HCT116 (cell line): ENCODE measurements around the gene FREM3. TPM values are rescaled to one million over a fixed set of nuclear protein-coding genes. Genes with fewer than 3 reads are reported as not detected.

Experiments
- ATAC-seq: fragments of 200-7000 bp; cut with Tn5 transposase; 2 replicates; pipeline ENCODE4 v1.9.1; 2020; ENCODE audit warnings: mild to moderate bottlenecking, moderate library complexity
- BruUV-seq: library from RNA; stranded (reverse); fragments of 400-500 nt; replicated peaks from 2 replicates; lab custom pipeline; 2021; lab: Mats Ljungman, UMichigan
- CTCF ChIA-PET: fragments of 300-600 bp; sonication (Branson Sonifier 250); formaldehyde crosslinking; loops from one replicate; lab custom pipeline; 2021; ENCODE audit warnings: antibody characterized with exemption; lab: Charles Lee
- POLR2A ChIA-PET: fragments of 300-600, 350-600 bp; sonication (Branson Sonifier 250); formaldehyde crosslinking; loops from one replicate; lab custom pipeline; 2021; ENCODE audit warnings: antibody characterized with exemption; lab: Charles Lee
- RAD21 ChIA-PET, 2 experiments: fragments of 300-600 bp; sonication (Branson Sonifier 250); formaldehyde crosslinking; loops; one replicate each; lab custom pipeline; 2023; ENCODE audit warnings: low total read pairs in 2 of 2; ENCODE audit not compliant: uncharacterized antibody in 2 of 2, unreplicated experiment in 2 of 2, low non-redundant PET in 1 of 2; lab: Charles Lee
- DNase-seq: peaks from one replicate; pipeline ENCODE4 v3.0.0-alpha.2; 2010; ENCODE audit warnings: low read depth, low spot score
- H2AFZ ChIP-seq: fragments of 200-600 bp; shearing (Covaris generic), sonication (generic); 2 replicates; pipeline ENCODE4 v1.6.1; 2017; ENCODE audit warnings: low read depth, mixed run types, mixed read lengths, antibody characterized with exemption, low read length; ENCODE audit not compliant: poor library complexity, severe bottlenecking
- H3K27ac ChIP-seq: 2 replicates; pipeline ENCODE4 v1.5.1; 2012; ENCODE audit warnings: low read depth, low read length
- H3K27me3 ChIP-seq: fragments of 200-600 bp; sonication (generic); 2 replicates; pipeline ENCODE4 v1.6.1; 2016; ENCODE audit warnings: mixed run types, low read length, mixed read lengths; ENCODE audit not compliant: insufficient read depth
- H3K36me3 ChIP-seq, 2 experiments: fragments of 200-500 bp in 1 of 2; fragments of 200-600 bp in 1 of 2; sonication (Bioruptor generic) in 1 of 2; sonication (generic) in 1 of 2; 2 replicates each; pipeline versions ENCODE4 v1.5.1 to v1.6.1; 2014 to 2016; ENCODE audit warnings: low read length in 2 of 2, inconsistent platforms in 1 of 2, mixed read lengths in 1 of 2, mixed run types in 1 of 2; ENCODE audit not compliant: insufficient read depth in 2 of 2, control insufficient read depth in 1 of 2
- H3K4me1 ChIP-seq, 2 experiments: fragments of 200-600 bp in 1 of 2; sonication (generic) in 1 of 2; 2 replicates each; pipeline versions ENCODE4 v1.5.1 to v1.6.1; 2012 to 2017; ENCODE audit warnings: low read length in 2 of 2, inconsistent platforms in 1 of 2, mild to moderate bottlenecking in 1 of 2, mixed read lengths in 1 of 2, mixed run types in 1 of 2, moderate library complexity in 1 of 2; ENCODE audit not compliant: insufficient read depth in 2 of 2, control insufficient read depth in 1 of 2
- H3K4me2 ChIP-seq: fragments of 200-600 bp; sonication (generic); 2 replicates; pipeline ENCODE4 v1.6.1; 2017; ENCODE audit warnings: mixed run types, low read length, mixed read lengths
- H3K4me3 ChIP-seq, 2 experiments: fragments of 200-600 bp in 1 of 2; sonication (generic) in 1 of 2; replicated peaks in 1 of 2; 2 replicates each; pipeline ENCODE4 v1.5.1; 2011 to 2016; ENCODE audit warnings: low read length in 2 of 2, control low read depth in 1 of 2, low read depth in 1 of 2, mild to moderate bottlenecking in 1 of 2, mixed read lengths in 1 of 2, mixed run types in 1 of 2
- H3K79me2 ChIP-seq: fragments of 200-600 bp; sonication (generic); 2 replicates; pipeline ENCODE4 v1.6.1; 2017; ENCODE audit warnings: mild to moderate bottlenecking, mixed run types, low read length, moderate library complexity, mixed read lengths; ENCODE audit not compliant: insufficient read depth
- H3K9ac ChIP-seq: fragments of 200-600 bp; sonication (generic); 2 replicates; pipeline ENCODE4 v1.6.1; 2016; ENCODE audit warnings: low read length, mixed read lengths
- H3K9me2 ChIP-seq: fragments of 200-600 bp; sonication (generic), shearing (Covaris generic); 2 replicates; pipeline ENCODE4 v1.6.1; 2017; ENCODE audit warnings: mixed run types, mild to moderate bottlenecking, moderate library complexity; ENCODE audit not compliant: insufficient read depth
- H3K9me3 ChIP-seq, 2 experiments: fragments of 200-500 bp in 1 of 2; fragments of 200-600 bp in 1 of 2; sonication (Bioruptor generic) in 1 of 2; sonication (generic) in 1 of 2; 2 replicates each; pipeline ENCODE4 v1.6.1; 2014 to 2017; ENCODE audit warnings: low read length in 2 of 2, mixed read lengths in 2 of 2, inconsistent platforms in 1 of 2, low read depth in 1 of 2, mild to moderate bottlenecking in 1 of 2, mixed run types in 1 of 2, moderate library complexity in 1 of 2; ENCODE audit not compliant: control insufficient read depth in 1 of 2, insufficient read depth in 1 of 2
- H4K20me1 ChIP-seq: fragments of 200-600 bp; sonication (generic), shearing (Covaris generic); 2 replicates; pipeline ENCODE4 v1.6.1; 2017; ENCODE audit warnings: mixed run types, mild to moderate bottlenecking, moderate library complexity; ENCODE audit not compliant: insufficient read depth
- ATF3 ChIP-seq: IDR thresholded peaks from 2 replicates; pipeline ENCODE4 v1.6.1; 2012
- CBX3 ChIP-seq: IDR thresholded peaks from 2 replicates; pipeline ENCODE4 v1.6.1; 2012; ENCODE audit warnings: low read depth
- CEBPB ChIP-seq: IDR thresholded peaks from 2 replicates; pipeline ENCODE4 v1.6.1; 2012; ENCODE audit warnings: low read depth
- ELF1 ChIP-seq: IDR thresholded peaks from 2 replicates; pipeline ENCODE4 v1.6.1; 2012; ENCODE audit warnings: low read depth, borderline replicate concordance
- EZH2 ChIP-seq: fragments of 200-600 bp; sonication (generic); IDR thresholded peaks from 2 replicates; pipeline ENCODE4 v1.6.1; 2017; ENCODE audit warnings: antibody characterized with exemption, mixed run types
- EZH2phosphoT487 ChIP-seq: fragments of 200-600 bp; IDR thresholded peaks from 2 replicates; pipeline ENCODE4 v1.6.1; 2018; ENCODE audit warnings: antibody characterized with exemption, borderline replicate concordance
- JUND ChIP-seq: IDR thresholded peaks from 2 replicates; pipeline ENCODE4 v1.6.1; 2012
- POLR2AphosphoS5 ChIP-seq: IDR thresholded peaks from 2 replicates; pipeline ENCODE4 v1.6.1; 2011; ENCODE audit warnings: mild to moderate bottlenecking, low read depth, low read length, moderate library complexity
- RAD21 ChIP-seq: IDR thresholded peaks from 2 replicates; pipeline ENCODE4 v1.6.1; 2012; ENCODE audit warnings: low read depth, mild to moderate bottlenecking
- SIN3A ChIP-seq: IDR thresholded peaks from 2 replicates; pipeline ENCODE4 v1.6.1; 2012; ENCODE audit warnings: low read depth
- SP1 ChIP-seq: IDR thresholded peaks from 2 replicates; pipeline ENCODE4 v1.6.1; 2012; ENCODE audit warnings: low read depth
- SRF ChIP-seq: IDR thresholded peaks from 2 replicates; pipeline ENCODE4 v1.6.1; 2012; ENCODE audit warnings: low read depth
- TCF7L2 ChIP-seq: IDR thresholded peaks from 2 replicates; pipeline ENCODE4 v1.7.0; 2011; ENCODE audit warnings: borderline replicate concordance, inconsistent platforms; ENCODE audit not compliant: insufficient read depth, insufficient read length; ENCODE audit errors: extremely low read depth
- YY1 ChIP-seq: IDR thresholded peaks from 2 replicates; pipeline ENCODE4 v1.6.1; 2011; ENCODE audit warnings: low read length, low read depth, moderate library complexity, mild to moderate bottlenecking; ENCODE audit not compliant: insufficient replicate concordance; ENCODE audit errors: extremely low read depth
- ZBTB33 ChIP-seq: IDR thresholded peaks from 2 replicates; pipeline ENCODE4 v1.6.1; 2011; ENCODE audit warnings: mild to moderate bottlenecking, low read length, moderate library complexity; ENCODE audit not compliant: insufficient replicate concordance; ENCODE audit errors: extremely low read depth
- ZFX ChIP-seq: fragments of 450-650 bp; IDR thresholded peaks from 2 replicates; pipeline ENCODE4 v1.6.1; 2017
- ZNF274 ChIP-seq: fragments of 200-500 bp; sonication (Bioruptor generic); IDR thresholded peaks from 2 replicates; pipeline ENCODE4 v1.6.1; 2014; ENCODE audit warnings: mild to moderate bottlenecking, low read depth, low read length, inconsistent platforms
- intact Hi-C: fragments of 100-400 bp; cut with micrococcal nuclease; formaldehyde crosslinking; loops from 2 replicates; pipeline ENCODE4 v1.10.0; 2022
- total RNA-seq: library from RNA; stranded (reverse); gene quantifications from one replicate; pipeline ENCODE4 v1.2.1, GENCODE V29; 2021; ENCODE audit not compliant: unreplicated experiment
- TF ChIP-seq, protein P1 (sequence below): IDR thresholded peaks from 2 replicates; pipeline ENCODE4 v1.6.1; 2012

FREM3 gene
- total RNA-seq, 1 experiment from 2014 or later: not detected

DNA sequence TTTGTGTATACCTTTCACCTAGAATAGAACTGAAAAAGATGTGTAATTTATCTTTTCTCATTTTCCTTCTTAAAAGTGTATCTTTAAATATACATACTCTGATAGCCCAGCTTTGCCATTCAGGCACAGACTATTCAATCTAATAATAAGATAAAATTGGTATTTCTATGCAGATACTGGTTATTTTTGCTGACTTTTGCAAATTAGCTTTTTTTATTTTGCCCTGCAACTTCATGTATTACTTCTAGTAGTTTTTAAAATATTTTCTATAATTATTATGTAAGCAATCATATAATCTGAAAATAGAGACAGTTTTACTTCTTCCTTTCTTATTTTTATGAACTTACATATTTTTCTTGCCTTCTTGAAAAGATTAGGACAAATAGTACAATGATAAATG is 45.4 kb upstream of the FREM3 start:
- Histone ChIP-seq H3K4me1 (no peaks in the 10 kb centered on the region), H3K9me3 (no peaks in the 10 kb centered on the region), H3K9ac (no peak overlapping the region), H3K27me3 (no peaks in the 10 kb centered on the region), H3K36me3 (no peaks in the 10 kb centered on the region), H2AFZ (no peak overlapping the region), H3K4me2 (no peak overlapping the region), H3K4me3 (no peak overlapping the region), H3K27ac (no peak overlapping the region), H4K20me1 (no peaks in the 10 kb centered on the region), H3K79me2 (no peaks in the 10 kb centered on the region), H3K9me2 (no peaks in the 10 kb centered on the region)
- ChIA-PET CTCF (no interaction called here), POLR2A (no interaction called here), RAD21 (no interaction called here)
- ATAC-seq (no peak), DNase-seq (no peak)
- TF ChIP-seq RAD21 (no peak), JUND (no peak), POLR2AphosphoS5 (no peak), ATF3 (no peak), TCF7L2 (no peak), ZFX (no peak), ZNF274 (no peak)
- BruUV-seq: no TSS peak
- intact Hi-C loops: no loop called here

- Histone ChIP-seq H3K9me3 (no peaks in the 10 kb centered on the region), H3K79me2 (no peaks in the 10 kb centered on the region), H3K27me3 (no peaks in the 10 kb centered on the region), H3K4me3 (no peak overlapping the region), H3K9ac (no peak overlapping the region), H3K36me3 (no peaks in the 10 kb centered on the region)
- RAD21 ChIA-PET: no interaction called here
- BruUV-seq: no TSS peak
- CTCF ChIA-PET: no interaction called here
- POLR2A ChIA-PET: no interaction called here
- TF ChIP-seq YY1 (no peak), SRF (no peak), SP1 (no peak), ZNF274 (no peak), EZH2phosphoT487 (no peak), ATF3 (no peak), ELF1 (no peak), SIN3A (no peak), CBX3 (no peak), JUND (no peak), ZFX (no peak), RAD21 (no peak), ZBTB33 (no peak), EZH2 (no peak), POLR2AphosphoS5 (no peak), TCF7L2 (no peak), CEBPB (no peak)
- TF ChIP-seq, protein P1, sequence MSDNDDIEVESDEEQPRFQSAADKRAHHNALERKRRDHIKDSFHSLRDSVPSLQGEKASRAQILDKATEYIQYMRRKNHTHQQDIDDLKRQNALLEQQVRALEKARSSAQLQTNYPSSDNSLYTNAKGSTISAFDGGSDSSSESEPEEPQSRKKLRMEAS: no peak
- TF ChIP-seq, all 23 proteins: peak for 0
- DNase-seq: no peak
- no peak overlapping the region for H2AFZ ChIP-seq
- H3K4me2 ChIP-seq: no peak overlapping the region
- H3K9me2 ChIP-seq: no peaks in the 10 kb centered on the region
- no peaks in the 10 kb centered on the region for H4K20me1 ChIP-seq
- intact Hi-C loops: no loop called here
- no peaks in the 10 kb centered on the region for H3K4me1 ChIP-seq
- no peak for ATAC-seq
- no peak overlapping the region for H3K27ac ChIP-seq
These were observed 43.1 kb upstream of the FREM3 start for GRCh38 chr4:143743591-143743990.
